Superior temporal gyrus (tissue), 1 donor: ENCODE measurements around the gene CACNA2D3.
"Not testable (repeated sequence)": the region's sequence is repeated elsewhere in the genome, so short reads cannot be mapped to it uniquely, and the experiment has no call there.

Experiments
- DNase-seq: peaks from one replicate; pipeline ENCODE4 v3.0.0-alpha.2; 2016; ENCODE audit errors: extremely low spot score

CACNA2D3 gene

GRCh38 chr3:55077726-55078125 lies 955.4 kb downstream of the CACNA2D3 start:
- no peak for DNase-seq

GRCh38 chr3:55078876-55079275 lies 956.5 kb downstream of the CACNA2D3 start:
- DNase-seq = no peak

- no peak for DNase-seq
Measured at GRCh38 chr3:55085231-55085630, 962.9 kb downstream of the CACNA2D3 start.

- DNase-seq = no peak
Measured at GRCh38 chr3:55089211-55089610, 966.9 kb downstream of the CACNA2D3 start.

- no peak for DNase-seq
Measured at GRCh38 chr3:55090291-55090690, 967.9 kb downstream of the CACNA2D3 start.

GRCh38 chr3:55090746-55091145 lies 968.4 kb downstream of the CACNA2D3 start:
- DNase-seq = no peak

GRCh38 chr3:55091381-55092225 lies 969.3 kb downstream of the CACNA2D3 start:
- DNase-seq = no peak

DNA sequence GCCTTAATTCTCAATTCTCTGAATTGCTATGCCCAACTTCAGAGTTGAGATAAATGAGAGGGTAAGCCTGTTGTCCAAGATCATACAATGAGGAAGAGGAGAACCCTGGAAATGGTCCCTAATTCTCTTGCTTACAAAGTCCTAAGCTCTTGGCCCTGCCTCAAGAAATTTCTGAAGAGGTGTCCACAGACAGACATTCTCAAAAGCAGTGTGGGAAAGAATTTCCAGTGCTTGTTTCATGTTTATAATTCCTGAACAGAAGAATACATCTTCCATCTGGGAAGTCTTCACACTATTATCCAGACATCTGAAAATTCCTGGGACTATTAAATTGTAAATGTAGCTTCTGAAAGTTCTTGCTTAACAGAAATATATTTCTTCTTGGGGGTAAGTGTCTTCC lies 972.3 kb downstream of the CACNA2D3 start:
- DNase-seq = no peak

GRCh38 chr3:55097441-55097840 lies 975.1 kb downstream of the CACNA2D3 start:
- DNase-seq = no peak

DNA sequence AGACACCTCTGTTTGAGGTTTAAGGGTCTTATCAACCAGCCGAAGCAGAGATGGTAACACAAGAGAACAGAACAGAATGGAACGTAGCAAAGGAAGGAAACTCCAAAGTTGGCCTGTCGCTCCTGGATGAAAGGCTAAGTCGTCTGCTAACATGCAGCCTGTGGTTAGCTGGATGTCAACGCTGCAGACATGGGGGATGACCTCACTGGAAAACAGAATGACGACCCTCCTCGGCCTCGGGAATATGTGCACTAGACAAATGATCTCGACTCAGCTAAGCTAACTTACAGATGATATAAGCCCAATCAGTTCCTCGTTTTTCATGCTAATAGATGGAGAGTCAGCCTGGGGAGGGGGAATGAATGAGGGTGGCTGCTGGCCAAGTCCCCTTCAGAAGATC lies 983.3 kb downstream of the CACNA2D3 start:
- DNase-seq = no peak

DNA sequence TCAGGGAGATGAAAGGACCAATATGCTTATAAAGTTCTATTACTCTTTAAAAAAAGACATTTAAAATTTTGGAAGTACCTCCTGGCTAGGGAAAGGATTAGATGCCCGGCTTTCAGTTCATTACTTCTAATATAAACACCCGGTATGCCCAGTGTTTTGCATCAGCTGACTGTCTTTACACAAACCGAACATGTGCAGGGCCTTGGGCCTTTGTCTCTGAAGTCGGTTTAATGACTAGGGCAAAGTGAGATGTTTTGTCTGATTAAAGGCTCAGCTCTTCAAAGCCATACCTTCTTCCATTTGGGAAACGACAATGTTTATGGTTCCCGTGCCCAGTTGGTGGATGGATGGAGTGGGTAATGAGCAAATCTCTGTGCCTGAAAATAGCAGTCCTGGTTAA lies 984.8 kb downstream of the CACNA2D3 start:
- no peak for DNase-seq

DNA sequence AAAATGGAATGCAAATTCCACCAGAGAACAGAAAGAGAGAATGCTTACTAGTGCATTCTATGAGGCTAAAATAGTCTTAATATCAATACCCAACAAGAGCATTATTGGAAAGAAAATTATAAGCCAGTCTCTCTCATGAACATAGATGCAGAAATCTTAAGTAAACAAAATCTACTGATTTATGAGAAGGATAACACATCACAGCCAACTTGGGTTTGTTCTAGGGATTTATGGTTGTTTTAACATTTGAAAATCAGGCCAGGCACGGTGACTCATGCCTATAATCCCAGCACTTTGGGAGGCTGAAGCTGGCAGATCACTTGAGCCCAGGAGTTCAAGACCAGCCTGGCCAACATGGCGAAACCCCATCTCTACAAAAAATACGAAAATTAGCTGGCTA lies 989.6 kb downstream of the CACNA2D3 start:
- not testable (repeated sequence) for DNase-seq

DNA sequence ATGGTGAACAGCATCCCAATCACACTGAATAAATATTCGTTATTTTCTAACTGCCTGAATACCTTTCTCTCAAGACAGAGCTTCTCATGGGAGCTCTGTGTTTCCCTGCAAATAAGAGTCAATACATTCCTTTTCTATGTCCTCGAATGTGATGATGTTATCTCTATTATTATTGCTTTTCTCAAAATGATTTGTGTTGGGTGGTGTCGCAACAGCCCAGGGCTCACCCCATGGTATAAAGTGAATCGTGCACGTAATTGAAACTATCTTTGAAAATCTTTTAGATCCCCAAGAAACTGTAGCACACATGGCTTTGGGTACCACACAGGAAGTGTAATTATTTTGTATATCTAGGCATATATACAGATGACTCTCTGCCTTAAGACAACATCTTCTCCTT lies 996.1 kb downstream of the CACNA2D3 start:
- no peak for DNase-seq

DNA sequence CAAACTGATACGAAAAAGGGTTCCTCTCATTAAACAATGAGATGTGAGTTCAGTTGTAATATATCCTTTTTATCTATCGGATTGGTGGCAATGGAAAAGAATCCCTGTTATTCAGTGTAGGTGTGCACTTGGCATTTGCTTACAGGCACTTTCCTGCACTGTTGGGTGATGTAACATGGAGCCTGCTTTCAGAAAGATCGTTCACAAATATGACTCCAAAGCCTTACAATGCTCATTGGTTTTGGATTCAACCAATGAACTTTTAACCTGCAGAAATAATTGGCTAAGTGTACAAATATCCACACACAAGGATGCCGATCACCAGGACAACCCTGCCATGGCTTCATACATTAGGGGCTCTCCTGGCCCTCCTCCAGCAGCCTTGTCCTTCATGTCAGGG lies 996.9 kb downstream of the CACNA2D3 start:
- no peak for DNase-seq

DNA sequence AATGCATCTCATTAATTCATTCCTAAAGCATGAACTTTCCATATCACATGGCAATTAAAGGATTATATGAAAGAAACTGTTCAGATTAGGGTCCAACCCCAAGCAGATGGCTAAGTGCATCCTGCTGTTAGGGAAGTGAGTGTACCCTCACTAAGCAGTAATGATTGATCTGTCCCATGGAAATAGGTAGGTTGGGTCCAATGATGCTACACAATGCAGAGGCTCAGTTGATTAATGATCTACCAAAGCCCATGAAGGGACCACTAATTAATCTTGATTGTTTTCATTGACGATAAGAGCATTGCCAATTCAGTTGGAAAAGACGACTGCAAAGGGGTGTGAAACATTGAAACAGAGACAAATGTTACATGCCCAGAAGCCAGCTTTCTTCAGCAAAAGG lies 1000.0 kb downstream of the CACNA2D3 start:
- no peak for DNase-seq
